KBM-7 (cell line): Measurements from ENCODE around the gene CPED1.
"Not testable (repeated sequence)": the region's sequence is repeated elsewhere in the genome, so short reads cannot be mapped to it uniquely, and the experiment has no call there.

ENCODE experiments used
- DNase-seq: peaks from one replicate; pipeline ENCODE4 v3.0.0-alpha.2; 2015
- in situ Hi-C: fragments of 300-500 bp; cut with MboI; formaldehyde crosslinking; loops from 2 replicates; pipeline ENCODE4 v1.14.3; 2020; ENCODE audit warnings: low sequenced_read_pairs, low pct_unique_long_range_greater_than_20kb, mixed read lengths

CPED1 gene

GRCh38 chr7:121182902-121183301, 194.4 kb downstream of the CPED1 start:
- no peak for DNase-seq
- in situ Hi-C loops = no loop called here

DNA sequence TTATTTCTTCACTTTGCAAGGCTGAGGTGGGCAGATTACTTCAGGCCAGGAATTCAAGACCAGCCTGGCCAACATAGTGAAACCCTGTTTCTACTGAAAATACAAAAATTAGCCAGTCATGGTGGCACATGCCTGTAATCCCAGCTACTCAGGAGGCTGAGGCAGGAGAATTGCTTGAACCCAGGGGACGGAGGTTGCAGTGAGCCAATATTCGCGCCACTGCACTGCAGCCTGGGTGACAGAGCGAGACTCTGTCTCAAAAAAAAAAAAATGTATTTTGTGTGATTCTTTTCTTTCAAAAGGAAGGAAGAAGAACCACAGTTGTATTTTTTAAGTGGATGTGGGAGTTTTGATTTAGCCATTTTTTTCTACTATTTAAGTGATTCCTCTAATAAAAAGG, 195.4 kb downstream of the CPED1 start:
- in situ Hi-C loops, DNase-seq: not testable (repeated sequence)

- no peak for DNase-seq
- in situ Hi-C loops = no loop called here
Observed at GRCh38 chr7:121186746-121187145, 198.2 kb downstream of the CPED1 start.

GRCh38 chr7:121187222-121187621, 198.7 kb downstream of the CPED1 start:
- no peak for DNase-seq
- in situ Hi-C loops = no loop called here

- in situ Hi-C loops = no loop called here
- DNase-seq = no peak
Observed at GRCh38 chr7:121187676-121188075, 199.2 kb downstream of the CPED1 start.

- in situ Hi-C loops = no loop called here
Observed at GRCh38 chr7:121192834-121193233, 204.3 kb downstream of the CPED1 start.

DNA sequence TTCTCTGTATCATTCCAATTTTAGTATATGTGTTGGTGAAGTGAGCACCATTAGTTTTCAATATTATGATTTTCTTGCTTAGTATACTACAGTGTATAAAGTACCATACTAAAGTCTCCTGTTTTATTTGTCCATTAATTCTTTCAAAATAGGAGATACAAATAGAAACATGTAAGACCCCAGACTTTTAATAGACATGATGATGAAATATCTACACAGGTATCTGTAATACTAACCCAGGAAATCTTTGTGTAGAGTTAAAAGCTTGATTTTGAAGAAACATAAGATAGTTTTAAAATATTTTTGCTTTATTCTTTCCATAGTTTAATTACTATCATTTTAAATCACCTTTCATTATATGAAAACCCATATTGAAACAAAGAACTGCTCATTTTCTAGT, 206.5 kb downstream of the CPED1 start:
- in situ Hi-C loops = no loop called here
- DNase-seq = no peak

More at GRCh38 chr7:121192834-121193233, 204.3 kb downstream of the CPED1 start:
- no peak for DNase-seq

DNA sequence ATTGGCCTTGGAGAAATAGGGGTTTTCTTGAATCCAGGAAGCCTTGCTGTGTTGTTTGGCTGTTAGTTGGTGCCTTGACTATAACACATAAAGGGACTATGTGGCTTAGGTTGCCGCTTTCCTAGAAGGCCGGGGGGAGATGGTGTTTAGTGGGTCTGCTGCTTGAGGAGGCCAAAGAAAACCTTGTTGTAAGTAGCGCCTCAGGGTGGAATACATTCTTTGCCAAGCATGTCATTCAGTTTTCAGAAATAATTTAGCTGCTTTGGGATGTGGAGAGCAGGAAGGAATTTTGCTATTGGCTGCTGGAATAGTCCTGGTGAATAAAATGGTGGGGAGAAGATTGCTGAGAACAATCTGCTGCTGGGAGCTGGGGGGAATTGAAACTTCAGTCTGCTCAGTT, 207.4 kb downstream of the CPED1 start:
- DNase-seq = no peak
- in situ Hi-C loops = no loop called here

DNA sequence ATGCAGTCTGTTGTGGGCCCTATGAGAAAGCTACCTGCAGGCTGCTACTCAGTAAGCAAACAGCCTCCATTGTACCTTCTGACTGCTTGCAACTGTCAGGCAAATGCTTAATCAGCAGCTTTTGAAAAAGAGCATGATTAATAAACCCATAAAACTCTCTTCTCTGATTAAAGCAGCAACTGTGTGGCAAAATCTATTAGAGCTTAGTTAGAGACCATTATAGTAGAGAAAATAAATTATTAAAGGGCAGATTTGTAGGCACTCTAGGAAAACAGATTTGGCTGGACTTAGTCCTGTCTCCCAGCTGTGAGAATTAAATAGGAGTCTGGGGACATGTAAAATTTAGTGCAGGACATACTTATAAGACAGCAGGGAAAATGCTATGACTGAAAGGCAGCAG, 207.8 kb downstream of the CPED1 start:
- DNase-seq = no peak
- in situ Hi-C loops = no loop called here

- DNase-seq = no peak
- in situ Hi-C loops = no loop called here
Observed at GRCh38 chr7:121197455-121197854, 208.9 kb downstream of the CPED1 start.

GRCh38 chr7:121198502-121198901, 210.0 kb downstream of the CPED1 start:
- DNase-seq = no peak
- in situ Hi-C loops = no loop called here

DNA sequence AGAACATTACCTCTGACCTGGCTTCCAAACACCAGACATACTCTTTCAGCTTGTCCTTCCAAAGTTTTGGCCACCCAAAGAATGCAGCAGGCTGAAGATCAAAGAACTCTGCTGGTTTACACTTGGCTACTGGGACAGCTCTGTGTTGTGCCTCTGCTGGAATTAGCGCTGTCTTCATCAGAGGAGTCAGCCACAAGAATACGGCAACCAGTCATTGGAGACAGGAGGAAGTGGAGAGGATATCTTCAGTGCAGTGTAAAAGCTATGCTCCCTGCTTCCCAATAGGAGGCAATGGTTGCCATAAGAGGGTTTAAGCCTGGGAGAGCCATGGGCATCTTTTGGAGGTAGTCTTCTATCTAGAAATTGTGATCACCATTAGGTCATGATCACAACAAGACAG, 213.6 kb downstream of the CPED1 start:
- in situ Hi-C loops = no loop called here
- DNase-seq = no peak

DNA sequence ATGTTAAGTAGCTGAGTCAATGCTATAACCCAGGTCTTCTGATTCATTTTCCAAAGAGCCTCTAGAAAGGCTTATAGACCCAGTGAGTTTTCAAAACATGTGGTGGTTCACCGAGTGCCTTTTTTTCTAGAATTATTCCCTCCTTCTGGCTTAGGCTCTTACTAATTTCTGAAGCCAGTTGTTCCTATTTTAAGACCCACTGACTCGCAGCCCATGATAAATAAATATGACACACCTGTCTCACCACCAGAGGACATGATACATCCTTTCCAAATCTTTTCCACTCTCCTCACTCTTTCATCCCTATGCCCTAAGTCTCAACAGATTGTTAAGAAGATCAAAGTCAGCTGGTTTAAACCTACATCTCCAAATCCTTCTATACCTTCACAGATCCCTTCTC, 214.3 kb downstream of the CPED1 start:
- in situ Hi-C loops = no loop called here
- DNase-seq = no peak

GRCh38 chr7:121204537-121204936, 216.0 kb downstream of the CPED1 start:
- DNase-seq = no peak
- in situ Hi-C loops = no loop called here

DNA sequence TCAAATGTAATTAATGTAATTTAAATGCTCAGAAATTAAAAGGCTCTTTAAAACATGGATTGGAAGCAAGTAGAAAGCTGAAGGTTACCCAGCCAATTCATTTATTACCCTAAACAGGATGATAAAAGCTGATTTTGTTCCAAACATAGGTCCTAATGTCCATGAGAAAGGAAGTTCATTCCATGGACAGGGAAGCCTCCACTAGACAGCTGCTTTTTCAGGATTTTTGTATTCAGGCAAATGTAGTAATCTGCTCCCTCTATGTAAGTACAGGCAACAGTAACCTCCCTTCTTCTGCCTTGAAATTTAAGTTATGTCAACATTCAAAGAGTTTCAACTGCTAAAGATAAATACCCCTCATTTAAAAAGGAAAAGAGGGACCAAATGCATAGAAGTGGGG, 217.3 kb downstream of the CPED1 start:
- DNase-seq = no peak
- in situ Hi-C loops = no loop called here

DNA sequence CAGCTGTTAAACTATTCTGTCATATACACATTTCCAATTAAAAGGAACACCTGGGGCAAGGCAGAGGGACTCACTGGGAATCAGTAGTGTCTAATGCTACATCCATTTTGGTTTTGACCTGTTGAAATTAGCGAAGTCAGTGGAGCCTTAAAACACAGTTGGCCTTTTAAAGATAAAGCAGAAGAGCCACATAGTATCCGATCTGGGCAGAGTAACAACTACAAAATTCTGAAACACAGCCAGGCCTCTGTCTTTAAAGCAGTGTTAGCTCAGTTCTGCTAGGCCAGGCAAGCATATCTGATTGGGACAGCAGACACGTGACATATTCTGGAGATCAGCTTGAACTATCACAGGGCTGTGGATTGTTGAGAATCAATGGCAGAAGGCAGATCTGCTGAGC, 222.7 kb downstream of the CPED1 start:
- in situ Hi-C loops = no loop called here
- no peak for DNase-seq

DNA sequence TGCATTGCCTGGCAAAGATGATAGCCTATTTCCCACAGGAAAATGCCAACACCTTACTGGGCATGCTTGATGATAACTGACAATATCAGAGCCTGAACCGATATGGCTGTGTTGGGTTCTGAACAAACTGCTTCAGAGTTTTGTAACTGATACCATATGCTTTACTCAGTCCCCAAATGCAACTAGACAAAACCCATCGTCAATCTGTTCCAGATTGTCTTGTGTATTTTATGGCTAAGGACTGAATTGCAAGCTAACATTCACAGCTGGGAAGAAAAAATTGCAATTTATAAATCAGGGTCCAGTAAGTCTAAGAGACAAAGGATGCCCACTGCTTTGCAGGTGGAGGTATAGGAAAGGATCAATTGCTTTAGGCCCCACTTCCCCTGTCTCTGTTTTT, 223.5 kb downstream of the CPED1 start:
- DNase-seq = no peak
- in situ Hi-C loops = no loop called here

- in situ Hi-C loops = no loop called here
- DNase-seq = no peak
Observed at GRCh38 chr7:121214657-121215056, 226.1 kb downstream of the CPED1 start.

DNA sequence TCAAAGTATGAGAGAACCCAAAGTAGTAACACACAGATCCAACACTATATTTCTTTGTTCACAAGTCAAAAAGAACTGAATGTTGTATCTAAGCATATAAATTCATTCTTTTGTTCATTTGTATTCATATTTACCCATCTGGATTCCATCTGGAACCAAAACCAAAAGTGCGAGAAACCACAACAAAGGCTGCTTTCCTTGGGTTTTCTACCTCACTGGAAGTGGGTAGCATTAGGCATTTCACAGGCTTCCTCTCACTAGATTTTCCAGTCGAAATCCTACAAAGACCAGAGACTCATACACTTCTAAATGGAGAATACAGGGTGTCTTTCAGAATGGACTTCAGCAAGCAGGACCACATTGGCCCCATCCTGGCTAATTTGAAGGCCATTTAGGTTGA, 230.5 kb downstream of the CPED1 start:
- no peak for DNase-seq
- in situ Hi-C loops = no loop called here

DNA sequence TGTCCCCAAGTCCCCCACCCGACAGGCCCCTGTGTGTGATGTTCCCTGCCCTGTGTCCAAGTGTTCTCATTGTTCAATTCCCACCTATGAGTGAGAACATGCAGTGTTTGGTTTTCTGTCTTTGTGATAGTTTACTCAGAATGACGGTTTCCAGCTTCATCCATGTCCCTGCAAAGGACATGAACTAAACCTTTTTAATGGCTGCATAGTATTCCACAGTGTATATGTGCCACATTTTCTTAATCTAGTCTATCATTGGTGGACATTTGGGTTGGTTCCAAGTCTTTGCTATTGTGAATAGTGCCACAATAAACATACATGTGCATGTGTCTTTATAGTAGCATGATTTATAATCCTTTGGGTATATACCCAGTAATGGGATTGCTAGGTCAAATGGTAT, 232.6 kb downstream of the CPED1 start:
- DNase-seq, in situ Hi-C loops: not testable (repeated sequence)

DNA sequence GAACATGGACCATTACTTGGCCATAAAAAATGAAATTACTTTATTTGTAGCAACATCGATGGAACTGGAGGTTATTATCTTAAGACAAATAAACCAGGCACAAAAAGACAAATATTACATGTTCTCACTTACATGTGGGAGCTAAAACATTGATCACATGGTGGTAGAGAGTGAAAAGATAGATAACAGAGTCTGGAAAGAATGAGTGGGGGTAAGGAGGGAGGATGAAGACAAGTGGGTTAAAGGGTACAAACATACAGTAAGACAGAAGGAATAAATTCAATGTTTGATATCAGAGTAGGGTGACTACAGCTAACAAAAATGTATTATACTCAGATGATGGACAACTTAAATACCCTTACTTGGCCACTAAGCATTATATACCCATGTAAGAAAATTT, 240.3 kb downstream of the CPED1 start:
- in situ Hi-C loops = no loop called here
- no peak for DNase-seq

DNA sequence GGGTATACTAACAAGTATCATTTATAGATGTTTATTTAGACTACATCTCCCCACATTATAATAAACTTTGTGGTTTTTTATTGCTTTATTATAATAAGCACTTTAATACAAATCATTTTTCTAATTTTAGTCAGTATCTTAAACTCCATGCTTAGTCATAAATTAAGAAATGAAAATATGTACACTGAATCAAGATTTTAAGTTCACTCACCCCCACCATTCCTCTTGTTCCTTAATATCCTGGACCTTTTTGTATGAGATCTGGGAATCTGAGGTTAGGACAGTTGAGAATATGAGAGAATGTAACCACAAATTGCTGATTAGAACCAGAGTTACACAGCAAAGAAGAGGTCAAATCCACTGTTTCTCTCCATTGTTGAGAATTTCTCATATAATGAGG, 246.7 kb downstream of the CPED1 start:
- no peak for DNase-seq
- in situ Hi-C loops = no loop called here
